Upper lobe of left lung (tissue), 4 donors: ENCODE measurements around the gene NMU.

ENCODE experiments used
- CTCF ChIP-seq, 6 experiments: fragments of 450-650 bp in 4 of 6; fragments of 200-600 bp in 2 of 6; sonication (generic) in 2 of 6; IDR thresholded peaks; one replicate each; pipeline ENCODE4 v1.5.1; 2016 to 2019; ENCODE audit warnings: antibody characterized with exemption in 6 of 6
- EP300 ChIP-seq, 4 donors: sonication (generic); formaldehyde crosslinking; IDR thresholded peaks; one replicate each; pipeline ENCODE4 v1.5.1; 2017; ENCODE audit warnings: antibody characterized with exemption in 4 of 4, control low read depth in 2 of 4
- POLR2AphosphoS5 ChIP-seq, 2 donors: sonication (generic); formaldehyde crosslinking; IDR thresholded peaks; one replicate each; pipeline ENCODE4 v1.5.1; 2017; ENCODE audit warnings: antibody characterized with exemption in 2 of 2

GRCh38 chr4:55661398-55662056 lies 25.4 kb upstream of the NMU start:
- TF ChIP-seq CTCF (IDR thresholded peaks at IDR 0.05) (no peak), POLR2AphosphoS5 (IDR thresholded peaks at IDR 0.05) (no peak), EP300 (IDR thresholded peaks at IDR 0.05) (peak in 2 of 4 donors; percentile 59 to 87)
